Effector memory CD4-positive, alpha-beta T cell (primary cell): ENCODE data around the gene LARP1.
A peak's percentile ranks its signal among the peaks of the same experiment; 100 is the strongest.

Experiments
- DNase-seq, 3 donors: peaks; one replicate each; pipeline ENCODE4 v3.0.0-alpha.2; 2020
- H3K27ac ChIP-seq: 2 replicates; pipeline ENCODE4 v1.7.0; 2013; ENCODE audit warnings: mild to moderate bottlenecking, low read length, moderate library complexity; ENCODE audit not compliant: insufficient read depth, poor library complexity, severe bottlenecking
- H3K27me3 ChIP-seq: replicated peaks from 2 replicates; pipeline ENCODE4 v1.7.0; 2013; ENCODE audit warnings: mild to moderate bottlenecking, low read length; ENCODE audit not compliant: insufficient read depth, control insufficient read depth, poor library complexity, severe bottlenecking
- H3K36me3 ChIP-seq: 2 replicates; pipeline ENCODE4 v1.7.0; 2013; ENCODE audit warnings: mild to moderate bottlenecking, low read length, moderate library complexity; ENCODE audit not compliant: control insufficient read depth, insufficient read depth
- H3K4me1 ChIP-seq: 2 replicates; pipeline ENCODE4 v1.7.0; 2013; ENCODE audit warnings: low read length, mild to moderate bottlenecking; ENCODE audit not compliant: control insufficient read depth, insufficient read depth, poor library complexity, severe bottlenecking
- H3K4me3 ChIP-seq: 2 replicates; pipeline ENCODE4 v1.7.0; 2013; ENCODE audit warnings: low read length, low read depth, mild to moderate bottlenecking; ENCODE audit not compliant: insufficient read depth, poor library complexity, severe bottlenecking
- H3K9me3 ChIP-seq: 2 replicates; pipeline ENCODE4 v1.7.0; 2013; ENCODE audit warnings: mild to moderate bottlenecking, low read length, moderate library complexity; ENCODE audit not compliant: control insufficient read depth

LARP1 gene

GRCh38 chr5:154806176-154806575 lies 51.0 kb downstream of the LARP1 start:
- no peaks in the 10 kb centered on the region for H3K27me3 ChIP-seq
- H3K4me3 ChIP-seq: no peak overlapping the region
- peaks cover 60% of the 10 kb centered on the region for H3K36me3 ChIP-seq
- no peak for DNase-seq
- H3K4me1 ChIP-seq: no peaks in the 10 kb centered on the region
- H3K9me3 ChIP-seq: no peaks in the 10 kb centered on the region
- H3K27ac ChIP-seq: no peak overlapping the region

- Histone ChIP-seq H3K9me3 (no peaks in the 10 kb centered on the region), H3K4me3 (no peak overlapping the region), H3K27me3 (no peaks in the 10 kb centered on the region), H3K36me3 (peaks cover 50% of the 10 kb centered on the region), H3K27ac (no peak overlapping the region), H3K4me1 (peaks cover 8% of the 10 kb centered on the region)
- no peak for DNase-seq
Observed at GRCh38 chr5:154811239-154811638, 56.1 kb downstream of the LARP1 start.

- DNase-seq: peak; percentile 16 to 45 (median 19)
- Histone ChIP-seq H3K27me3 (no peaks in the 10 kb centered on the region), H3K36me3 (peaks cover 51% of the 10 kb centered on the region), H3K27ac (no peak overlapping the region), H3K9me3 (no peaks in the 10 kb centered on the region), H3K4me3 (no peak overlapping the region), H3K4me1 (peaks cover 8% of the 10 kb centered on the region)
Observed at GRCh38 chr5:154811653-154812465, 56.7 kb downstream of the LARP1 start.

- Histone ChIP-seq H3K27ac (peak overlapping the region; percentile 9), H3K9me3 (no peaks in the 10 kb centered on the region), H3K4me3 (no peak overlapping the region), H3K36me3 (peaks cover 57% of the 10 kb centered on the region), H3K4me1 (peaks cover 8% of the 10 kb centered on the region), H3K27me3 (no peaks in the 10 kb centered on the region)
- no peak for DNase-seq
Observed at GRCh38 chr5:154813158-154813557, 58.0 kb downstream of the LARP1 start.

GRCh38 chr5:154813736-154814135 lies 58.6 kb downstream of the LARP1 start:
- no peak overlapping the region for H3K4me3 ChIP-seq
- peaks cover 8% of the 10 kb centered on the region for H3K4me1 ChIP-seq
- no peak overlapping the region for H3K27ac ChIP-seq
- no peaks in the 10 kb centered on the region for H3K9me3 ChIP-seq
- DNase-seq: no peak
- H3K36me3 ChIP-seq: peaks cover 52% of the 10 kb centered on the region
- no peaks in the 10 kb centered on the region for H3K27me3 ChIP-seq

GRCh38 chr5:154815025-154815424 lies 59.8 kb downstream of the LARP1 start:
- peaks cover 48% of the 10 kb centered on the region for H3K36me3 ChIP-seq
- no peak for DNase-seq
- H3K27me3 ChIP-seq: no peaks in the 10 kb centered on the region
- peaks cover 8% of the 10 kb centered on the region for H3K4me1 ChIP-seq
- no peak overlapping the region for H3K4me3 ChIP-seq
- H3K27ac ChIP-seq: no peak overlapping the region
- H3K9me3 ChIP-seq: no peaks in the 10 kb centered on the region

GRCh38 chr5:154815684-154816247 lies 60.6 kb downstream of the LARP1 start:
- DNase-seq: no peak
- Histone ChIP-seq H3K9me3 (no peaks in the 10 kb centered on the region), H3K27me3 (no peaks in the 10 kb centered on the region), H3K4me3 (no peak overlapping the region), H3K4me1 (peaks cover 8% of the 10 kb centered on the region), H3K27ac (no peak overlapping the region), H3K36me3 (peaks cover 48% of the 10 kb centered on the region)

GRCh38 chr5:154816891-154817492 lies 61.8 kb downstream of the LARP1 start:
- Histone ChIP-seq H3K4me1 (peaks cover 8% of the 10 kb centered on the region), H3K27me3 (no peaks in the 10 kb centered on the region), H3K36me3 (peaks cover 41% of the 10 kb centered on the region), H3K27ac (no peak overlapping the region), H3K9me3 (no peaks in the 10 kb centered on the region), H3K4me3 (no peak overlapping the region)
- no peak for DNase-seq

- Histone ChIP-seq H3K9me3 (no peaks in the 10 kb centered on the region), H3K27me3 (no peaks in the 10 kb centered on the region), H3K4me3 (no peak overlapping the region), H3K4me1 (peaks cover 8% of the 10 kb centered on the region), H3K27ac (no peak overlapping the region), H3K36me3 (peaks cover 39% of the 10 kb centered on the region)
- DNase-seq: no peak
Observed at GRCh38 chr5:154817815-154818214, 62.6 kb downstream of the LARP1 start.

GRCh38 chr5:154818471-154819116 lies 63.4 kb downstream of the LARP1 start:
- Histone ChIP-seq H3K9me3 (no peaks in the 10 kb centered on the region), H3K4me1 (peaks cover 3% of the 10 kb centered on the region), H3K27ac (no peak overlapping the region), H3K36me3 (peaks cover 31% of the 10 kb centered on the region), H3K27me3 (no peaks in the 10 kb centered on the region), H3K4me3 (no peak overlapping the region)
- no peak for DNase-seq
